Measurements from ENCODE around the gene AKIRIN2.
A peak's percentile ranks its signal among the peaks of the same experiment; 100 is the strongest.
"Not testable (repeated sequence)": the region's sequence is repeated elsewhere in the genome, so short reads cannot be mapped to it uniquely, and the experiment has no call there.

Gene AKIRIN2

DNA sequence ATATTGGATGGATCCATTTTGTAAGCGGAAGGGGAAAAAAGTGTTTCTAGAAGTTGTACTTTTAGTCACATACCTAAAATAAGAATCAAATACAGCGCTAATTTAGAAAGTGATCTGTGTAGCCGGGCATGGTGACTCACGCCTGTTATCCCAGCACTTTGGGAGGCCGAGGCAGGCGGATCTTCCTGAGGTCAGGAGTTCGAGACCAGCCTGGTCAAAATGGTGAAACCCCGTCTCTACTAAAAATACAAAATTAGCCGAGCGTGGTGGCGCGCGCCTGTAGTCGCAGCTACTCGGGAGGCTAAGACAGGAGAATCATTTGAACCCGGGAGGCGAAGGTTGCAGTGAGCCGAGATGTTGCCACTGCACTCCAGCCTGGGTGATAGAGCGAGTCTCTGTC, 1.0 kb upstream of the AKIRIN2 start:
- not testable (repeated sequence) for H3K56ac ChIP-seq (ENCODE audit: low read length); H3K23ac ChIP-seq (ENCODE audit: low read length); DNase-seq; H3K9ac ChIP-seq (ENCODE audit: low read length); H2BK120ac ChIP-seq (ENCODE audit: low read depth, low read length); H3K27me3 ChIP-seq (ENCODE audit: insufficient read depth, low read length, poor library complexity); H3K27ac ChIP-seq (ENCODE audit: low read depth, low read length); H2BK15ac ChIP-seq (replicated peaks; ENCODE audit: low read depth); H3K4me2 ChIP-seq (ENCODE audit: low read length); H3K79me1 ChIP-seq (ENCODE audit: low read length); H3K18ac ChIP-seq (ENCODE audit: low read length); H4K5ac ChIP-seq (ENCODE audit: low read length); H3K4me3 ChIP-seq (ENCODE audit: low read length); H3K36me3 ChIP-seq (ENCODE audit: control insufficient read depth, insufficient read depth, low read length); H2AK5ac ChIP-seq (ENCODE audit: low read length); H2BK5ac ChIP-seq (ENCODE audit: low read length); H3K4ac ChIP-seq (ENCODE audit: low read depth, low read length); H3K4me1 ChIP-seq (ENCODE audit: control insufficient read depth, low read depth, low read length)
- Histone ChIP-seq H3K79me2 (ENCODE audit: control insufficient read depth, insufficient read depth, low read length) (peaks cover 36% of the 10 kb centered on the region), H4K8ac (ENCODE audit: low read depth, low read length) (peak overlapping the region; percentile 96)
- WGBS (ENCODE audit: extremely low coverage, insufficient coverage, low lambda C conversion rate), result no CpG with 5 or more reads among the region's 19 CpGs

DNA sequence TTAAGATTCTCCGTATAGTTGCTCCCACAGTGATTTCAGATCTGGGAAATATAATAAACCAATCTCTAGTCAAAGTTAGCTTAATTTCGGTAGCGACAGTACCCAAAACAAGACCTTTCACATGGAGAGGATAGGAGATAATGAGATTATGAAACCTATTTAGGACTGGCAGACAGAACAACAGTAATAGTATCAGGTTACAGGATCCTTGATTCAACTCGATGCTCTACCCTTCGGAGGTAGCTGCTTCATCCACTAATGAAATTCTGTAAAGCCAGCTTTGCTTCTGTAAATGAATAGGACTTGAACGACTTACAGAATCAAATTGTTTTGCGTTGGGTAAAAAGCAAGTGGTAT, 534 bp upstream of the AKIRIN2 start:
- H2AK5ac ChIP-seq (ENCODE audit: low read length), result no peak overlapping the region
- H3K4me3 ChIP-seq (ENCODE audit: low read length), result no peak overlapping the region
- H2BK5ac ChIP-seq (ENCODE audit: low read length), result no peak overlapping the region
- H3K4me1 ChIP-seq (ENCODE audit: control insufficient read depth, low read depth, low read length), result peaks cover 3% of the 10 kb centered on the region
- DNase-seq, result peak; percentile 89
- no peak overlapping the region for H3K4ac ChIP-seq (ENCODE audit: low read depth, low read length)
- no peaks in the 10 kb centered on the region for H3K36me3 ChIP-seq (ENCODE audit: control insufficient read depth, insufficient read depth, low read length)
- no peaks in the 10 kb centered on the region for H3K79me1 ChIP-seq (ENCODE audit: low read length)
- peak overlapping the region; percentile 47 for H3K18ac ChIP-seq (ENCODE audit: low read length)
- WGBS (ENCODE audit: extremely low coverage, insufficient coverage, low lambda C conversion rate), result no CpG with 5 or more reads among the region's 7 CpGs
- H3K27me3 ChIP-seq (ENCODE audit: insufficient read depth, low read length, poor library complexity), result no peaks in the 10 kb centered on the region
- H3K79me2 ChIP-seq (ENCODE audit: control insufficient read depth, insufficient read depth, low read length), result peaks cover 41% of the 10 kb centered on the region
- no peak overlapping the region for H4K8ac ChIP-seq (ENCODE audit: low read depth, low read length)
- peak overlapping the region; percentile 28 for H3K4me2 ChIP-seq (ENCODE audit: low read length)
- H3K23ac ChIP-seq (ENCODE audit: low read length), result no peak overlapping the region
- no peak overlapping the region for H2BK120ac ChIP-seq (ENCODE audit: low read depth, low read length)
- peak overlapping the region; percentile 100 for H2BK15ac ChIP-seq (replicated peaks; ENCODE audit: low read depth)
- H3K27ac ChIP-seq (ENCODE audit: low read depth, low read length), result peak overlapping the region; percentile 93
- H3K9ac ChIP-seq (ENCODE audit: low read length), result peak overlapping the region; percentile 61
- H4K5ac ChIP-seq (ENCODE audit: low read length), result no peak overlapping the region
- peak overlapping the region; percentile 73 for H3K56ac ChIP-seq (ENCODE audit: low read length)

DNA sequence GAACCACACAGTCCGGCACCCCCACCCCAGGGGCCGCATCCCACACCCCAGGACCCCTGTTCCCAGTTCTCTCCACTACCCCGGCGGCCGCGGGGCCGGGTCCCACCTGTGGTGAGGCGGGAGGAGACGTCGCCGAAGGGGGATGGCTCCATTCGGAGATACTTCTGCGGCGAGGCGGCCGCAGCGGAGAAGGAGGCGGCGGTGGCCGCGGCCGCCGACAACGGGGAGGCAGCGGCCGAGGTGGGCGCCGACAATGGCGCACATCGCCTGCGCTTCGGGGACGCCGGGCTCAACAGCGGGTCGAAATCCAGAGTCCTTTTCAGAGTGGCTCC, 723 bp downstream of the AKIRIN2 start:
- Histone ChIP-seq H3K18ac (ENCODE audit: low read length) (peak overlapping the region; percentile 96), H3K56ac (ENCODE audit: low read length) (peak overlapping the region; percentile 97), H4K8ac (ENCODE audit: low read depth, low read length) (peak overlapping the region; percentile 59), H3K4ac (ENCODE audit: low read depth, low read length) (peak overlapping the region; percentile 93), H3K4me3 (ENCODE audit: low read length) (peak overlapping the region; percentile 79), H3K79me1 (ENCODE audit: low read length) (no peaks in the 10 kb centered on the region), H3K36me3 (ENCODE audit: control insufficient read depth, insufficient read depth, low read length) (no peaks in the 10 kb centered on the region), H3K4me2 (ENCODE audit: low read length) (peak overlapping the region; percentile 99), H4K5ac (ENCODE audit: low read length) (no peak overlapping the region), H3K27ac (ENCODE audit: low read depth, low read length) (peak overlapping the region; percentile 100), H3K9ac (ENCODE audit: low read length) (peak overlapping the region; percentile 76), H2BK5ac (ENCODE audit: low read length) (peak overlapping the region; percentile 94), H2BK15ac (replicated peaks; ENCODE audit: low read depth) (no peak overlapping the region), H3K4me1 (ENCODE audit: control insufficient read depth, low read depth, low read length) (peaks cover 5% of the 10 kb centered on the region), H3K23ac (ENCODE audit: low read length) (peak overlapping the region; percentile 94), H2BK120ac (ENCODE audit: low read depth, low read length) (peak overlapping the region; percentile 68), H2AK5ac (ENCODE audit: low read length) (no peak overlapping the region), H3K79me2 (ENCODE audit: control insufficient read depth, insufficient read depth, low read length) (peaks cover 52% of the 10 kb centered on the region), H3K27me3 (ENCODE audit: insufficient read depth, low read length, poor library complexity) (no peaks in the 10 kb centered on the region)
- no CpG with 5 or more reads among the region's 36 CpGs for WGBS (ENCODE audit: extremely low coverage, insufficient coverage, low lambda C conversion rate)
- no peak for DNase-seq

GRCh38 chr6:87700397-87701343, 1.4 kb downstream of the AKIRIN2 start:
- DNase-seq, result peak; percentile 77
- Histone ChIP-seq H3K4ac (ENCODE audit: low read depth, low read length) (no peak overlapping the region), H3K9ac (ENCODE audit: low read length) (peak overlapping the region; percentile 76), H2BK5ac (ENCODE audit: low read length) (peak overlapping the region; percentile 94), H3K4me1 (ENCODE audit: control insufficient read depth, low read depth, low read length) (peaks cover 5% of the 10 kb centered on the region), H3K18ac (ENCODE audit: low read length) (peak overlapping the region; percentile 96), H3K23ac (ENCODE audit: low read length) (peak overlapping the region; percentile 94), H3K79me2 (ENCODE audit: control insufficient read depth, insufficient read depth, low read length) (peaks cover 58% of the 10 kb centered on the region), H2BK120ac (ENCODE audit: low read depth, low read length) (no peak overlapping the region), H3K56ac (ENCODE audit: low read length) (peak overlapping the region; percentile 97), H3K36me3 (ENCODE audit: control insufficient read depth, insufficient read depth, low read length) (no peaks in the 10 kb centered on the region), H3K79me1 (ENCODE audit: low read length) (no peaks in the 10 kb centered on the region), H4K5ac (ENCODE audit: low read length) (no peak overlapping the region), H2AK5ac (ENCODE audit: low read length) (no peak overlapping the region), H2BK15ac (replicated peaks; ENCODE audit: low read depth) (no peak overlapping the region), H4K8ac (ENCODE audit: low read depth, low read length) (no peak overlapping the region), H3K4me3 (ENCODE audit: low read length) (peak overlapping the region; percentile 79), H3K27me3 (ENCODE audit: insufficient read depth, low read length, poor library complexity) (no peaks in the 10 kb centered on the region), H3K27ac (ENCODE audit: low read depth, low read length) (peak overlapping the region; percentile 100), H3K4me2 (ENCODE audit: low read length) (peak overlapping the region; percentile 99)
- no CpG with 5 or more reads among the region's 18 CpGs for WGBS (ENCODE audit: extremely low coverage, insufficient coverage, low lambda C conversion rate)

DNA sequence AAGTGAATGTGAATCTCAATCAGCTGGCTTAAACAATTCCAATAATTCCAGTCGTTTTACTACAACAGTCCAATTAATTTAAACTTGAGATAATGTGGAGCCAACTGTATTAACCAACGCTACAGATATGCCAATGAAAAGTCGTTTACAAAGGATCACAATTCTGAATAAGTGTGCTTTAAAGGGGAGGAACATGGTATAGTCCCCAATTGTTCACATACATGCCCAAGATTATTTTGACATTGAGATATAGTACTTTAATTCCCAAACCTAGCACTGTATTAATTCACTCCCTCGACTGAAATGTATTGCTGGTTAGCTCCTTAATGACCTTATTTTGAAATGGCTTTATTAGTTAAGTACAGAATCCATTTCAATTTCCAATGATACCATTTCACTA, 2.5 kb downstream of the AKIRIN2 start:
- no peak overlapping the region for H3K18ac ChIP-seq (ENCODE audit: low read length)
- no peak overlapping the region for H4K5ac ChIP-seq (ENCODE audit: low read length)
- H2AK5ac ChIP-seq (ENCODE audit: low read length), result no peak overlapping the region
- H3K36me3 ChIP-seq (ENCODE audit: control insufficient read depth, insufficient read depth, low read length), result no peaks in the 10 kb centered on the region
- no peak for DNase-seq
- no peak overlapping the region for H4K8ac ChIP-seq (ENCODE audit: low read depth, low read length)
- H3K27me3 ChIP-seq (ENCODE audit: insufficient read depth, low read length, poor library complexity), result no peaks in the 10 kb centered on the region
- no peak overlapping the region for H2BK5ac ChIP-seq (ENCODE audit: low read length)
- H3K4me2 ChIP-seq (ENCODE audit: low read length), result peak overlapping the region; percentile 53
- no peak overlapping the region for H2BK120ac ChIP-seq (ENCODE audit: low read depth, low read length)
- no CpG with 5 or more reads among the region's 4 CpGs for WGBS (ENCODE audit: extremely low coverage, insufficient coverage, low lambda C conversion rate)
- H3K4me1 ChIP-seq (ENCODE audit: control insufficient read depth, low read depth, low read length), result peaks cover 5% of the 10 kb centered on the region
- H3K23ac ChIP-seq (ENCODE audit: low read length), result no peak overlapping the region
- peak overlapping the region; percentile 67 for H3K9ac ChIP-seq (ENCODE audit: low read length)
- H3K79me2 ChIP-seq (ENCODE audit: control insufficient read depth, insufficient read depth, low read length), result peaks cover 64% of the 10 kb centered on the region
- no peaks in the 10 kb centered on the region for H3K79me1 ChIP-seq (ENCODE audit: low read length)
- H3K27ac ChIP-seq (ENCODE audit: low read depth, low read length), result no peak overlapping the region
- H2BK15ac ChIP-seq (replicated peaks; ENCODE audit: low read depth), result no peak overlapping the region
- H3K4me3 ChIP-seq (ENCODE audit: low read length), result peak overlapping the region; percentile 42
- no peak overlapping the region for H3K4ac ChIP-seq (ENCODE audit: low read depth, low read length)
- peak overlapping the region; percentile 73 for H3K56ac ChIP-seq (ENCODE audit: low read length)
